ENCODE data around the gene AUTS2. TPM values are rescaled to one million over a fixed set of nuclear protein-coding genes. Genes with fewer than 3 reads are reported as not detected.
A peak's percentile ranks its signal among the peaks of the same experiment; 100 is the strongest.

The AUTS2 gene
- total and polyA plus RNA-seq, 10 of the 15 experiments (the other 5 are each of a cell fraction or from before 2014, with no cell fraction given) = 6.4 to 55.6 (median 21.6) TPM

DNA sequence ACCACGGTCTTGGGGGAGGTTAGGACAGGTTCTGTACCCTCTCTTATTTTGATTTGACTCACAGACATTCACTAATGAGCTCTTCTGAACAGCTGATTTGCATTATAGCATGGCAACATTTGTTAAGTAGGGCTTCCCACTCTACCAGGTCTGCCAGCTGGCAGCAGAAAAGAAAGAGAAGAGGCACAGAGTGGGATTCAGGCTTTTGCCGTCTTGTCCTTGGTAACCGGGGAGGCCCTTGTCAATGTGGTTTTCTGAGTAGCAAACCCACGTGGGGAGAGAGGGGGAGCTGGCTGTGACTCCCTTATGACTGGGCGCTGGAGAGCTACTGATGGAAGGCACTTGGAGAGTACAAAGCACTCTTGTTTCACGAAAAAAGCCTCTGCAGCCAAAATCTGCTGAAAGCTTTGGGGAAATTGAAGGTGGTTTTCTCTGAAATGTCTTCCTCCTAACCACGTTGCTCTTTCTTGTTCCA is 1178.4 kb downstream of the AUTS2 start (continued):
- TF ChIP-seq MTA2 (IDR thresholded peaks at IDR 0.05; ENCODE audit: low read depth) = peak; percentile 85
- TF ChIP-seq, protein P1, sequence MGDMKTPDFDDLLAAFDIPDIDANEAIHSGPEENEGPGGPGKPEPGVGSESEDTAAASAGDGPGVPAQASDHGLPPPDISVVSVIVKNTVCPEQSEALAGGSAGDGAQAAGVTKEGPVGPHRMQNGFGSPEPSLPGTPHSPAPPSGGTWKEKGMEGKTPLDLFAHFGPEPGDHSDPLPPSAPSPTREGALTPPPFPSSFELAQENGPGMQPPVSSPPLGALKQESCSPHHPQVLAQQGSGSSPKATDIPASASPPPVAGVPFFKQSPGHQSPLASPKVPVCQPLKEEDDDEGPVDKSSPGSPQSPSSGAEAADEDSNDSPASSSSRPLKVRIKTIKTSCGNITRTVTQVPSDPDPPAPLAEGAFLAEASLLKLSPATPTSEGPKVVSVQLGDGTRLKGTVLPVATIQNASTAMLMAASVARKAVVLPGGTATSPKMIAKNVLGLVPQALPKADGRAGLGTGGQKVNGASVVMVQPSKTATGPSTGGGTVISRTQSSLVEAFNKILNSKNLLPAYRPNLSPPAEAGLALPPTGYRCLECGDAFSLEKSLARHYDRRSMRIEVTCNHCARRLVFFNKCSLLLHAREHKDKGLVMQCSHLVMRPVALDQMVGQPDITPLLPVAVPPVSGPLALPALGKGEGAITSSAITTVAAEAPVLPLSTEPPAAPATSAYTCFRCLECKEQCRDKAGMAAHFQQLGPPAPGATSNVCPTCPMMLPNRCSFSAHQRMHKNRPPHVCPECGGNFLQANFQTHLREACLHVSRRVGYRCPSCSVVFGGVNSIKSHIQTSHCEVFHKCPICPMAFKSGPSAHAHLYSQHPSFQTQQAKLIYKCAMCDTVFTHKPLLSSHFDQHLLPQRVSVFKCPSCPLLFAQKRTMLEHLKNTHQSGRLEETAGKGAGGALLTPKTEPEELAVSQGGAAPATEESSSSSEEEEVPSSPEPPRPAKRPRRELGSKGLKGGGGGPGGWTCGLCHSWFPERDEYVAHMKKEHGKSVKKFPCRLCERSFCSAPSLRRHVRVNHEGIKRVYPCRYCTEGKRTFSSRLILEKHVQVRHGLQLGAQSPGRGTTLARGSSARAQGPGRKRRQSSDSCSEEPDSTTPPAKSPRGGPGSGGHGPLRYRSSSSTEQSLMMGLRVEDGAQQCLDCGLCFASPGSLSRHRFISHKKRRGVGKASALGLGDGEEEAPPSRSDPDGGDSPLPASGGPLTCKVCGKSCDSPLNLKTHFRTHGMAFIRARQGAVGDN (IDR thresholded peaks at IDR 0.05) = peak; percentile 84
- TF ChIP-seq, protein P2, sequence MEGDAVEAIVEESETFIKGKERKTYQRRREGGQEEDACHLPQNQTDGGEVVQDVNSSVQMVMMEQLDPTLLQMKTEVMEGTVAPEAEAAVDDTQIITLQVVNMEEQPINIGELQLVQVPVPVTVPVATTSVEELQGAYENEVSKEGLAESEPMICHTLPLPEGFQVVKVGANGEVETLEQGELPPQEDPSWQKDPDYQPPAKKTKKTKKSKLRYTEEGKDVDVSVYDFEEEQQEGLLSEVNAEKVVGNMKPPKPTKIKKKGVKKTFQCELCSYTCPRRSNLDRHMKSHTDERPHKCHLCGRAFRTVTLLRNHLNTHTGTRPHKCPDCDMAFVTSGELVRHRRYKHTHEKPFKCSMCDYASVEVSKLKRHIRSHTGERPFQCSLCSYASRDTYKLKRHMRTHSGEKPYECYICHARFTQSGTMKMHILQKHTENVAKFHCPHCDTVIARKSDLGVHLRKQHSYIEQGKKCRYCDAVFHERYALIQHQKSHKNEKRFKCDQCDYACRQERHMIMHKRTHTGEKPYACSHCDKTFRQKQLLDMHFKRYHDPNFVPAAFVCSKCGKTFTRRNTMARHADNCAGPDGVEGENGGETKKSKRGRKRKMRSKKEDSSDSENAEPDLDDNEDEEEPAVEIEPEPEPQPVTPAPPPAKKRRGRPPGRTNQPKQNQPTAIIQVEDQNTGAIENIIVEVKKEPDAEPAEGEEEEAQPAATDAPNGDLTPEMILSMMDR (IDR thresholded peaks at IDR 0.05 in 2 of 3, conservative IDR thresholded peaks at IDR 0.05 in 1 of 3; ENCODE audit: control insufficient read depth in 2 of 3, extremely low read depth in 1 of 3, insufficient read depth in 1 of 3, low read depth in 3 of 3, low read length in 3 of 3) = no peak
- peak; percentile 72 for TF ChIP-seq RAD51 (IDR thresholded peaks at IDR 0.05)

DNA sequence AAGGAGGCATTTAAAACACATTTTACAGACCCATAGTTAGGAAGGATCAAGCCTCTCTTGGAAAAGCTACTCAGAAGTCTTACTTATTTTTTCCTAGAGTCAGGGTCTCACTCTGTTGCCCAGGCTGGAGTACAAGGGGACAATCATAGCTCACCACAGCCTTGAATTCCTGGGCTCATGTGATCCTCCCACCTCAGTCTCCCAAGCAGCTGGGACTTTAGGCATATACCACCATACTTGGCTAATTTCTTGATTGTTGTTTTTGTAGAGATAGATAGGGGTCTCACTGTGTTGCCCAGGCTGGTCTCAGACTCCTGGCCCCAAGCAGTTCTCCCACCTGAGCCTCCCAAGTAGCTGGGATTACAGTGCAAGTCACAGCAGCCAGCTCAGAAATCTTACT is 1179.0 kb downstream of the AUTS2 start:
- ChIA-PET RAD21 (ENCODE audit: unreplicated experiment) (interaction anchor here (0.7 to 7.5 kb wide), 8 partner anchors 13 to 78 kb away, joined by 3 to 125 read pairs (median 6); no protein-coding TSS in a partner anchor), CTCF (interaction anchor here (0.6 to 7.1 kb wide), 8 partner anchors 8 to 463 kb away, joined by 3 to 131 read pairs (median 4); no protein-coding TSS in a partner anchor), POLR2A (interaction anchor here (0.7 to 2.1 kb wide), 6 partner anchors 14 to 83 kb away, joined by 4 to 10 read pairs (median 6); no protein-coding TSS in a partner anchor), SMC1A (ENCODE audit: uncharacterized antibody, unreplicated experiment) (interaction anchor here (0.8 to 12.4 kb wide), 15 partner anchors 9 to 138 kb away, joined by 3 to 177 read pairs (median 4); no protein-coding TSS in a partner anchor)
- no peak for ATAC-seq
- no peaks in the 10 kb centered on the region for H4K20me1 ChIP-seq (ENCODE audit: control insufficient read depth, insufficient read depth)
- no peak overlapping the region for H3K4me2 ChIP-seq (ENCODE audit: control insufficient read depth, insufficient read depth)
- TF ChIP-seq IKZF2 (IDR thresholded peaks at IDR 0.05) (no peak), BACH1 (IDR thresholded peaks at IDR 0.05; ENCODE audit: borderline replicate concordance) (no peak), MXI1 (IDR thresholded peaks at IDR 0.05; ENCODE audit: low read depth, low read length) (no peak), NR2C2 (IDR thresholded peaks at IDR 0.05; ENCODE audit: borderline replicate concordance, control insufficient read depth, insufficient read length, low read depth) (no peak), NFXL1 (IDR thresholded peaks at IDR 0.05; ENCODE audit: borderline replicate concordance) (no peak)
- TF ChIP-seq, protein P3, sequence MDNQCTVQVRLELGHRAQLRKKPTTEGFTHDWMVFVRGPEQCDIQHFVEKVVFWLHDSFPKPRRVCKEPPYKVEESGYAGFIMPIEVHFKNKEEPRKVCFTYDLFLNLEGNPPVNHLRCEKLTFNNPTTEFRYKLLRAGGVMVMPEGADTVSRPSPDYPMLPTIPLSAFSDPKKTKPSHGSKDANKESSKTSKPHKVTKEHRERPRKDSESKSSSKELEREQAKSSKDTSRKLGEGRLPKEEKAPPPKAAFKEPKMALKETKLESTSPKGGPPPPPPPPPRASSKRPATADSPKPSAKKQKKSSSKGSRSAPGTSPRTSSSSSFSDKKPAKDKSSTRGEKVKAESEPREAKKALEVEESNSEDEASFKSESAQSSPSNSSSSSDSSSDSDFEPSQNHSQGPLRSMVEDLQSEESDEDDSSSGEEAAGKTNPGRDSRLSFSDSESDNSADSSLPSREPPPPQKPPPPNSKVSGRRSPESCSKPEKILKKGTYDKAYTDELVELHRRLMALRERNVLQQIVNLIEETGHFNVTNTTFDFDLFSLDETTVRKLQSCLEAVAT (IDR thresholded peaks at IDR 0.05) = no peak
- FAIRE-seq = no peak
- H3K9ac ChIP-seq (ENCODE audit: control insufficient read depth, insufficient read depth, low read length) = no peak overlapping the region
- H3K4me1 ChIP-seq (ENCODE audit: control insufficient read depth, insufficient read depth, low read length) = peaks cover 14% of the 10 kb centered on the region
- no peaks in the 10 kb centered on the region for H3K9me3 ChIP-seq (replicated peaks; ENCODE audit: control insufficient read depth, insufficient read depth, low read length)
- H3K27me3 ChIP-seq (replicated peaks in 1 of 2; ENCODE audit: control insufficient read depth in 2 of 2, insufficient read depth in 2 of 2, low read length in 1 of 2) = no peaks in the 10 kb centered on the region
- no peak for DNase-seq (ENCODE audit: low read depth, low spot score)
- peaks cover 19 to 36% of the 10 kb centered on the region in 2 experiments for H3K36me3 ChIP-seq (ENCODE audit: control insufficient read depth in 2 of 2, insufficient read depth in 2 of 2, low read length in 1 of 2)
- no peak overlapping the region for H3K4me3 ChIP-seq
- peak overlapping the region; percentile 38 for H3K27ac ChIP-seq (ENCODE audit: control insufficient read depth, insufficient read depth)
- in situ Hi-C loops (cut with MboI) (no loop called here), intact Hi-C loops (cut with micrococcal nuclease; ENCODE audit: unreplicated experiment) (loop anchor here (5.0 kb wide), 1 partner anchor 80 kb away; no protein-coding TSS in a partner anchor)
- H2AFZ ChIP-seq (ENCODE audit: control insufficient read depth, low read depth, low read length) = no peak overlapping the region
- H3K79me2 ChIP-seq (ENCODE audit: control insufficient read depth, insufficient read depth, low read length) = no peaks in the 10 kb centered on the region
- no TSS peak for BruUV-seq (replicated peaks)

Measured in GM12878 (cell line).